ENCODE data around the gene MIX23.

DNA sequence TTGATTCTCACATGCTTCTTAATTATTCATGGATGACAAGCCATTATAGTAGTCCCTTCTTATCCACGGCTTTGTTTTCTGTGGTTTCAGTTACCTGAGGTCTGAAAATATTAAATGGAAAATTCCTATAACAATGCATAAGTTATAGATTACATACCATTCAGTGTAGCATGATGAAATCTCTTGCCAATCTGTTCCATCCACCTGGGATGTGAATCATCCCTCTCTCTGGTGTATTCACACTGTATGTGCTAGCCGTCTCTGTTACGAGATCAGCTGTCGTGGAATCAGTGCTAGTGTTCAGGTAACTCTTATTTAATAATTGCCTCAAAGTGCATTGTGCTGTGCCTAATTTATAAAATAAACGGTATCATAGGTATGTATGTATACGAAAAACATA, 27.6 kb upstream of the MIX23 start:
- TF ChIP-seq, protein P1, sequence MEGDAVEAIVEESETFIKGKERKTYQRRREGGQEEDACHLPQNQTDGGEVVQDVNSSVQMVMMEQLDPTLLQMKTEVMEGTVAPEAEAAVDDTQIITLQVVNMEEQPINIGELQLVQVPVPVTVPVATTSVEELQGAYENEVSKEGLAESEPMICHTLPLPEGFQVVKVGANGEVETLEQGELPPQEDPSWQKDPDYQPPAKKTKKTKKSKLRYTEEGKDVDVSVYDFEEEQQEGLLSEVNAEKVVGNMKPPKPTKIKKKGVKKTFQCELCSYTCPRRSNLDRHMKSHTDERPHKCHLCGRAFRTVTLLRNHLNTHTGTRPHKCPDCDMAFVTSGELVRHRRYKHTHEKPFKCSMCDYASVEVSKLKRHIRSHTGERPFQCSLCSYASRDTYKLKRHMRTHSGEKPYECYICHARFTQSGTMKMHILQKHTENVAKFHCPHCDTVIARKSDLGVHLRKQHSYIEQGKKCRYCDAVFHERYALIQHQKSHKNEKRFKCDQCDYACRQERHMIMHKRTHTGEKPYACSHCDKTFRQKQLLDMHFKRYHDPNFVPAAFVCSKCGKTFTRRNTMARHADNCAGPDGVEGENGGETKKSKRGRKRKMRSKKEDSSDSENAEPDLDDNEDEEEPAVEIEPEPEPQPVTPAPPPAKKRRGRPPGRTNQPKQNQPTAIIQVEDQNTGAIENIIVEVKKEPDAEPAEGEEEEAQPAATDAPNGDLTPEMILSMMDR (IDR thresholded peaks at IDR 0.05): no peak
- TF ChIP-seq EZH2phosphoT487 (IDR thresholded peaks at IDR 0.05) (no peak), EZH2 (IDR thresholded peaks at IDR 0.05) (no peak)
